ENCODE results near the gene DFFB. TPM values are rescaled to one million over a fixed set of nuclear protein-coding genes. Genes with fewer than 3 reads are reported as not detected.

The DFFB gene
- total and polyA plus RNA-seq, 9 of the 15 experiments (the other 6 are each of a cell fraction or from before 2014, with no cell fraction given), result 2.3 to 15.8 (median 11.5) TPM

GRCh38 chr1:3894626-3895278 lies 37.5 kb downstream of the DFFB start:
- WGBS (ENCODE audit: insufficient coverage, low coverage, missing lambda C conversion rate), result 97% methylated on average over 17 of the region's 17 CpGs
- Histone ChIP-seq H3K4me2 (ENCODE audit: insufficient read depth, low read length) (no peak overlapping the region), H3K79me2 (ENCODE audit: control insufficient read depth, insufficient read depth, low read length) (peaks cover 69% of the 10 kb centered on the region), H3K27me3 (ENCODE audit: control insufficient read depth in 2 of 2, insufficient read depth in 2 of 2, low read length in 2 of 2) (no peaks in the 10 kb centered on the region), H3K9ac (ENCODE audit: insufficient read depth in 1 of 2, low read depth in 2 of 2, low read length in 2 of 2) (no peak overlapping the region; a peak in 1 of 4 replicates), H3K4me3 (no peak overlapping the region), H3K9me1 (ENCODE audit: control insufficient read depth, insufficient read depth, low read length) (no peaks in the 10 kb centered on the region), H3K27ac (ENCODE audit: extremely low read depth, low read depth, low read length) (no peak overlapping the region), H4K20me1 (replicated peaks; ENCODE audit: control insufficient read depth, insufficient read depth, low read length) (peaks cover 13% of the 10 kb centered on the region; the same call in 1 of the 2 replicates), H3K36me3 (ENCODE audit: control insufficient read depth, insufficient read depth, low read length) (peaks cover 58% of the 10 kb centered on the region), H3K4me1 (replicated peaks in 1 of 2; ENCODE audit: control insufficient read depth in 2 of 2, insufficient read depth in 2 of 2, low read length in 2 of 2) (peaks cover 0 to 13% of the 10 kb centered on the region in 2 experiments; a peak in 4 of 5 replicates), H3K9me3 (replicated peaks; ENCODE audit: control insufficient read depth, insufficient read depth, low read depth, low read length) (no peaks in the 10 kb centered on the region), H2AFZ (ENCODE audit: low read depth, low read length) (no peak overlapping the region)
- CTCF ChIA-PET (ENCODE audit: low intra/inter-chr PET ratio), result interaction anchor here (0.6 kb wide), 1 partner anchor 18 kb away, joined by 5 read pairs; no protein-coding TSS in a partner anchor
- POLR2A ChIA-PET, result interaction anchor here (0.5 to 0.6 kb wide), 2 partner anchors 27 to 277 kb away, joined by 3 read pairs; no protein-coding TSS in a partner anchor
- intact Hi-C loops (cut with micrococcal nuclease) (no loop called here), in situ Hi-C loops (cut with MboI) (no loop called here)
- BruUV-seq (replicated peaks), result no TSS peak
- no peak for DNase-seq (ENCODE audit: extremely low read depth in 1 of 4, low spot score in 3 of 4)
- no peak for ATAC-seq
- no peak for FAIRE-seq
- TF ChIP-seq POLR2G (IDR thresholded peaks at IDR 0.05; ENCODE audit: low read depth, low read length) (0 out of 2 replicates have a peak, but pooled peaks have one; percentile 33), HDAC8 (tag; IDR thresholded peaks at IDR 0.05) (no peak)

GRCh38 chr1:3895279-3895950 lies 38.1 kb downstream of the DFFB start:
- Histone ChIP-seq H3K27me3 (ENCODE audit: control insufficient read depth in 2 of 2, insufficient read depth in 2 of 2, low read length in 2 of 2) (no peaks in the 10 kb centered on the region), H3K9ac (ENCODE audit: insufficient read depth in 1 of 2, low read depth in 2 of 2, low read length in 2 of 2) (0 out of 4 replicates have a peak overlapping the region, but pooled peaks of 1 of the 2 experiments have one; percentile 10), H3K79me2 (ENCODE audit: control insufficient read depth, insufficient read depth, low read length) (peaks cover 73% of the 10 kb centered on the region), H3K36me3 (ENCODE audit: control insufficient read depth, insufficient read depth, low read length) (peaks cover 52% of the 10 kb centered on the region), H3K4me3 (no peak overlapping the region), H4K20me1 (replicated peaks; ENCODE audit: control insufficient read depth, insufficient read depth, low read length) (peaks cover 10% of the 10 kb centered on the region; the same call in 1 of the 2 replicates), H3K9me3 (replicated peaks; ENCODE audit: control insufficient read depth, insufficient read depth, low read depth, low read length) (no peaks in the 10 kb centered on the region), H3K9me1 (ENCODE audit: control insufficient read depth, insufficient read depth, low read length) (no peaks in the 10 kb centered on the region), H3K4me2 (ENCODE audit: insufficient read depth, low read length) (no peak overlapping the region), H2AFZ (ENCODE audit: low read depth, low read length) (no peak overlapping the region), H3K27ac (ENCODE audit: extremely low read depth, low read depth, low read length) (no peak overlapping the region), H3K4me1 (replicated peaks in 1 of 2; ENCODE audit: control insufficient read depth in 2 of 2, insufficient read depth in 2 of 2, low read length in 2 of 2) (peaks cover 0 to 15% of the 10 kb centered on the region in 2 experiments; a peak in 4 of 5 replicates)
- intact Hi-C loops (cut with micrococcal nuclease) (no loop called here), in situ Hi-C loops (cut with MboI) (no loop called here)
- ATAC-seq (no peak), FAIRE-seq (no peak), DNase-seq (ENCODE audit: extremely low read depth in 1 of 4, low spot score in 3 of 4) (no peak)
- ChIA-PET CTCF (ENCODE audit: low intra/inter-chr PET ratio) (interaction anchor here (0.6 kb wide), 1 partner anchor 18 kb away, joined by 5 read pairs; no protein-coding TSS in a partner anchor), POLR2A (interaction anchor here (0.6 to 0.8 kb wide), 3 partner anchors 9 to 27 kb away, joined by 3 read pairs; no protein-coding TSS in a partner anchor)
- WGBS (ENCODE audit: insufficient coverage, low coverage, missing lambda C conversion rate), result 94% methylated on average over 13 of the region's 13 CpGs
- no TSS peak for BruUV-seq (replicated peaks)
- TF ChIP-seq TAF9B (IDR thresholded peaks at IDR 0.05; ENCODE audit: partially characterized antibody) (no peak), TGIF2 (CRISPR knock-in tag; IDR thresholded peaks at IDR 0.05) (no peak), TCFL5 (CRISPR knock-in tag; conservative IDR thresholded peaks at IDR 0.05) (no peak), TAL1 (IDR thresholded peaks at IDR 0.05) (no peak), ZNF140 (CRISPR knock-in tag; IDR thresholded peaks at IDR 0.05) (no peak), CTCFL (IDR thresholded peaks at IDR 0.05; ENCODE audit: borderline replicate concordance, insufficient read depth, low read depth, low read length, poor library complexity, severe bottlenecking) (no peak)

All from K562 (cell line).